Iris pigment epithelial cell (primary cell): ENCODE data around the gene CDH23.

Experiments
- DNase-seq: peaks from one replicate; pipeline ENCODE4 v3.0.0-alpha.2; 2011; ENCODE audit warnings: low read depth

CDH23 gene

GRCh38 chr10:71605263-71605962 lies 208.7 kb downstream of the CDH23 start:
- no peak for DNase-seq

- no peak for DNase-seq
Observed at GRCh38 chr10:71606257-71607081, 209.7 kb downstream of the CDH23 start.

- no peak for DNase-seq
Observed at GRCh38 chr10:71607082-71607443, 210.3 kb downstream of the CDH23 start.

GRCh38 chr10:71608819-71609768 lies 212.4 kb downstream of the CDH23 start:
- DNase-seq, result peak; percentile 61

- DNase-seq, result no peak
Observed at GRCh38 chr10:71610651-71611050, 213.9 kb downstream of the CDH23 start.

- no peak for DNase-seq
Observed at GRCh38 chr10:71611131-71611530, 214.4 kb downstream of the CDH23 start.

GRCh38 chr10:71611709-71612422 lies 215.1 kb downstream of the CDH23 start:
- no peak for DNase-seq

GRCh38 chr10:71613261-71613777 lies 216.6 kb downstream of the CDH23 start:
- no peak for DNase-seq

- DNase-seq, result no peak
Observed at GRCh38 chr10:71613877-71614276, 217.2 kb downstream of the CDH23 start.

GRCh38 chr10:71614946-71615345 lies 218.2 kb downstream of the CDH23 start:
- no peak for DNase-seq

- no peak for DNase-seq
Observed at GRCh38 chr10:71615538-71616329, 219.0 kb downstream of the CDH23 start.

GRCh38 chr10:71616817-71617654 lies 220.3 kb downstream of the CDH23 start:
- DNase-seq, result no peak

GRCh38 chr10:71618176-71618575 lies 221.5 kb downstream of the CDH23 start:
- no peak for DNase-seq

GRCh38 chr10:71618598-71618997 lies 221.9 kb downstream of the CDH23 start:
- no peak for DNase-seq

GRCh38 chr10:71620642-71621041 lies 223.9 kb downstream of the CDH23 start:
- DNase-seq, result no peak

- peak; percentile 10 for DNase-seq
Observed at GRCh38 chr10:71621231-71622153, 224.8 kb downstream of the CDH23 start.

GRCh38 chr10:71622154-71622526 lies 225.4 kb downstream of the CDH23 start:
- DNase-seq, result peak; percentile 41

- no peak for DNase-seq
Observed at GRCh38 chr10:71622616-71623015, 225.9 kb downstream of the CDH23 start.
